K562 (cell line): Measurements from ENCODE around the gene IRF3. TPM values are rescaled to one million over a fixed set of nuclear protein-coding genes. Genes with fewer than 3 reads are reported as not detected.

ENCODE experiments used
- ARID1B ChIP-seq: fragments of 450-650 bp; IDR thresholded peaks from 2 replicates; pipeline ENCODE4 v1.6.1; 2016; ENCODE audit warnings: antibody characterized with exemption, mild to moderate bottlenecking, inconsistent platforms
- CTCFL ChIP-seq: IDR thresholded peaks from 2 replicates; pipeline ENCODE4 v1.6.1; 2011; ENCODE audit warnings: borderline replicate concordance, low read depth, mild to moderate bottlenecking, moderate library complexity, low read length; ENCODE audit not compliant: insufficient read depth, poor library complexity, severe bottlenecking
- MTA3 ChIP-seq: fragments of 450-650 bp; formaldehyde crosslinking; IDR thresholded peaks from 2 replicates; pipeline ENCODE4 v1.6.1; 2017; ENCODE audit warnings: mild to moderate bottlenecking, borderline replicate concordance
- REST ChIP-seq, 2 experiments: fragments of 450-650 bp; formaldehyde crosslinking in 1 of 2; IDR thresholded peaks; 2 replicates each; pipeline versions ENCODE4 v1.4.0 to v1.6.1; 2014 to 2020; ENCODE audit warnings: mild to moderate bottlenecking in 2 of 2, borderline replicate concordance in 1 of 2, low read depth in 1 of 2
- ZNF318 ChIP-seq, 2 experiments: fragments of 450-650 bp; IDR thresholded peaks; 2 replicates each; pipeline ENCODE4 v1.6.1; 2016; ENCODE audit warnings: mild to moderate bottlenecking in 2 of 2, borderline replicate concordance in 1 of 2, low read depth in 1 of 2, moderate library complexity in 1 of 2
- ZNF830 ChIP-seq: fragments of 250-450 bp; sonication (Bioruptor Pico); IDR thresholded peaks from 2 replicates; pipeline ENCODE4 v1.5.0; 2021; ENCODE audit warnings: mild to moderate bottlenecking
- polyA plus RNA-seq, 8 experiments: library from polyadenylated mRNA; depleted of rRNA in 4 of 8; stranded (reverse) in 5 of 8; unstranded in 3 of 8; fragments of >200 nt; fragmentation: Nextera tagmentation in 2 of 8; fragmentation: Illumina TruSeq in 1 of 8; extraction: Ambion mirVana in 2 of 8; extraction: Trizol in 1 of 8; gene quantifications; 2 replicates each; pipeline versions ENCODE4 v1.2.1 to v1.2.3, GENCODE V29; 2011 to 2014; ENCODE audit warnings: inconsistent platforms in 1 of 8, missing spikeins in 1 of 8
- total RNA-seq, 7 experiments: library from RNA; depleted of rRNA in 6 of 7; stranded (reverse); fragments of >200 nt in 6 of 7; fragmentation: Illumina TruSeq in 2 of 7; extraction: Trizol in 2 of 7; gene quantifications; 2 replicates each; pipeline versions ENCODE4 v1.2.1 to v1.2.3, GENCODE V29; 2011 to 2021; ENCODE audit warnings: low replicate concordance in 1 of 7

Gene IRF3
- total and polyA plus RNA-seq, 9 of the 15 experiments (the other 6 are each of a cell fraction or from before 2014, with no cell fraction given) = 7.5 to 145 (median 65.4) TPM

- TF ChIP-seq REST (IDR thresholded peaks at IDR 0.05; ENCODE audit: borderline replicate concordance) (no peak), REST (CRISPR knock-in tag; IDR thresholded peaks at IDR 0.05; ENCODE audit: low read depth) (no peak), MTA3 (0 out of 2 replicates have a peak, but pooled peaks have one; percentile 28), ZNF830 (no peak), CTCFL (peak; percentile 14), ZNF318 (IDR thresholded peaks at IDR 0.05; ENCODE audit: borderline replicate concordance in 1 of 2, low read depth in 1 of 2) (no peak), ARID1B (no peak)
Observed at GRCh38 chr19:49664171-49665035, 1.3 kb downstream of the IRF3 start (continued).
